OCI-LY3 (cell line): ENCODE results near the gene MRPL16.

Experiments
- EZH2phosphoT487 ChIP-seq: fragments of 200-600 bp; shearing (Covaris generic); IDR thresholded peaks from 2 replicates; pipeline ENCODE4 v1.6.1; 2018; ENCODE audit warnings: antibody characterized with exemption, mixed run types, low read depth
- TF ChIP-seq, protein P1 (sequence below): fragments of 200-600, 300-600 bp; sonication (generic); IDR thresholded peaks from 2 replicates; pipeline ENCODE4 v1.5.1; 2014; ENCODE audit warnings: antibody characterized with exemption, low read length, low read depth

DNA sequence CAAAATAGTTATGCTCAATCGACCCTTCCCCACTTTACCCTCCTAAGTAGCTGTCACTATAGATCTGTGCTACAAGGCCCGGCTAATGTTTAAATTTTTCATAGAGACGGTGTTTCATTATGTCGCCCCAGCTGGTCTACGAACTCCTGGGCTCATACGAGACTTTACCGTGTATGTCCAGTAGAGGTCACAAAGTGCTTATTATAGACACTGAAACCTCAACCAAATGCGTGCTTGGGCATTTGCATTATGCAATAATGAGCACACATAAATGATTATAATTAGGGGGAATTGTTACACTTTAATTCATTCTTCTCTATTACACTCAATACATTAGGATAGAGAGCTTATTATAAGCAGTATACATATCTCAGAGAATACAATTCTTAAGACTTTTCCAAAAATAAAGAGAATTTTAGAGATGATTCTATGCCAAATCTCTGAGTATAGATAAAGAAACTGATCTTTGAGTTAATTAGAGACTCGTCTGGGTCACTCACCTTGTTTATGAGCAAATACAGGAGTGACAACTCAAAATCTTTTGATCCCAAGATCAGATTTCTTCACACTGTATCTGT, 12.5 kb upstream of the MRPL16 start:
- TF ChIP-seq, protein P1, sequence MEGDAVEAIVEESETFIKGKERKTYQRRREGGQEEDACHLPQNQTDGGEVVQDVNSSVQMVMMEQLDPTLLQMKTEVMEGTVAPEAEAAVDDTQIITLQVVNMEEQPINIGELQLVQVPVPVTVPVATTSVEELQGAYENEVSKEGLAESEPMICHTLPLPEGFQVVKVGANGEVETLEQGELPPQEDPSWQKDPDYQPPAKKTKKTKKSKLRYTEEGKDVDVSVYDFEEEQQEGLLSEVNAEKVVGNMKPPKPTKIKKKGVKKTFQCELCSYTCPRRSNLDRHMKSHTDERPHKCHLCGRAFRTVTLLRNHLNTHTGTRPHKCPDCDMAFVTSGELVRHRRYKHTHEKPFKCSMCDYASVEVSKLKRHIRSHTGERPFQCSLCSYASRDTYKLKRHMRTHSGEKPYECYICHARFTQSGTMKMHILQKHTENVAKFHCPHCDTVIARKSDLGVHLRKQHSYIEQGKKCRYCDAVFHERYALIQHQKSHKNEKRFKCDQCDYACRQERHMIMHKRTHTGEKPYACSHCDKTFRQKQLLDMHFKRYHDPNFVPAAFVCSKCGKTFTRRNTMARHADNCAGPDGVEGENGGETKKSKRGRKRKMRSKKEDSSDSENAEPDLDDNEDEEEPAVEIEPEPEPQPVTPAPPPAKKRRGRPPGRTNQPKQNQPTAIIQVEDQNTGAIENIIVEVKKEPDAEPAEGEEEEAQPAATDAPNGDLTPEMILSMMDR = peak; percentile 74
- TF ChIP-seq EZH2phosphoT487 = no peak
